ENCODE results near the gene CDK2AP2.

Gene CDK2AP2

DNA sequence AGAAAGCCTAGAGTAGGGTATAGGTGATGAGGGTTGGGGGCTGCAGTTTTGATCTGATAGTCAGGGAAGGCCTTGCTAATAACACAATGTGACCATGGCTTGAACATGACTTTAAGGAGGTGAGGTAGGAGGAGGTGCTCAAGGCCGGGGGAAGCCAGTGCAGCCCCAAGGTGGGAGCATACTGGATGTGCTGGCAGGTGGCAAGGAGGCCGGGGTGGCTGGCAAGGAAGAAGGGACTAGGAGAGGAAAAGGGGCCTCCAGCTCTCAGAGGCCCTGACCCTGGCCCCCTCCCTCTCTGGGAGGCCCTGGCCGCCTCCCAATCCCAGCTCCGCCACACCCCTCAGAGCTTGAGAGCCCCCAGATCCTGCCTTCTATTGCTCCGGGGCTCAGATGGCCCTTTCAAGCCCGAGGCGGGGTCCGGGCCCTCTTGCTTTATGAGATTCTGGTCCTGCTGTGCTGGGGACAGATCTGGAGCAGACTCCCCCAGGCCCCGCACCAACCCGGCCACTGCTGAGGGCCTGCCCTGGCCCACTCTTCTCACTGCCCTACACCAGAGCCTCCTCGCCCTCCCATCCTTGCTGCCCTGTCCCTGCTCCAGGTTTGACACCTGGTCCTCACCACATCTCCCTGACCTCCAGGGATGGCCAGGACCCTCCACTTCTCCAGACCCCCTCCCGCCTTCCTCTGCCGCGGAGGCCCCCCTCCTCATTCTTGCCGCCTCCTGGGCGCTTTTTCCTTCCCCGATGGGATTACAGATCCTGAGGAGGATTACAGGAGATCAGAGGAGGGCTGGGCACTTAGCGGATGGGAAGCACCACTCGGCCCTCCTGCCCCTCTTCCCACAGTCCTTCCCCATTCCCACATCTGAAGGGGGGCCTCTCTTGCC is 4.6 kb downstream of the CDK2AP2 start:
- DNase-seq: peak; percentile 51

DNA sequence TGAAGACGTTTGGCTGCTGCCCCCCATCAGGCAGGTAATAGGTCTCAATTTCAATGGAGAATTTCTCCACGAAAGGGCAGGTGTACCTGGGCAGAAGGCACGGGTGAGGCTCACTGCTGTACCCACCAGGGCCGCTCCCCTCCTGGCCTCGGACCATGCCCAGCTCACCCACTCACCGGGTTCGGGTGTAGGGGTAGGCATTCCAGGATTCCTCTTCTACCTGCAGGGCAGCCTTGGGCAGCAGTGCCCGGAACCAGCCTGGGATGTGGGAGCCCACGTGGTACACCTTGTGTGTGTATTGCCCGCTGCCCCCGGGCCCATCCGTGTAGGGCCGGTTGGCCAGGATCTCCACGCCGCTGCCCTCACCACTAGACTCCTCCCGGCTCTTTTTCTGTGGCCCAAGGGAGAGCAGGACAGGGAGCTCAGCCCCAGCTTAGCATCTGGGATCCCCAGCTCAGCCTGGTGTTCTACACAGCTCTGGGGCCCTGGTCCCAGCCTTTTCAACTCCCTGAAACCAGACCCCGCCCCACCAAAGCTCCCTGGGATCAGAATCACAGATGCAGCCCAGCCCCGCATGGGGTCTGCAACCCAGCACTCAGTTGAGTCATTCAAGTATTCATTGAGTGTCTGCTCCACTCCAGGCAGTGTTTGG is 5.5 kb downstream of the CDK2AP2 start:
- DNase-seq: no peak

- no peak for DNase-seq
These were observed 6.1 kb downstream of the CDK2AP2 start for GRCh38 chr11:67501854-67502253.

GRCh38 chr11:67500831-67501715 is 6.9 kb downstream of the CDK2AP2 start:
- DNase-seq: no peak

GRCh38 chr11:67500484-67500821 is 7.5 kb downstream of the CDK2AP2 start:
- no peak for DNase-seq

DNA sequence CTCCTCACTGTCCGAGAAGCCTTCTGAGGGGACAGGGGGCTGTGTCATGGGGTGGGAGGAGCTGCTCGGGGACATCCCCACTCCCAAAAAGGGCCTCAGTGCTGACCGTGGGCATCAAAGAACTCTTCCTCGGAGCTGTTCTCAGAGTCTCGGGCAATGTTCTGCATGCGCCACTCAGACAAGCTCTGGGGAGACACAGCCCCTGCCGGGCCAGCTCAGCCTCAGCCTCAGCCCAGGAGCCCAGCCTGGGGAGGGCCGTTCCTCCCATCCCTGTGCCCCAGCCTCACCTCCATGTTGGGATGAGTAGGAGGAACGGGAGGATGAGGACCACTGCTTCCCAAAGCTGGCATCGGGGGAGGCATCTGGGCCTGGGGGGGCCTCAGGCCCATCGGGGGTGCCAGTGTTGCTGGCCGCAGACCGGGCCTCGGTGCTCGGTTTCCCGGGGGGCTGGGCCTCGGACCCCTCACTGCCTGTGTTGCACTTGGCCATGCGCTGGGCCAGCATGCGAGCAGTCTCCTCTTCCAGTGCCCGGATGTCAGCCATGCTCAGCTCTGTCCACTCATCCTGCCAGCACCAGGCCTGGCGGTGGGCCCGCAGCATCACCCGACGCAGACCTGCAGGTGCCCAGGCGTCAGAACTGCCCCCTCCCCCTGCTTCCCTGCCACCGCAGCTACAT is 8.0 kb downstream of the CDK2AP2 start:
- no peak for DNase-seq

DNA sequence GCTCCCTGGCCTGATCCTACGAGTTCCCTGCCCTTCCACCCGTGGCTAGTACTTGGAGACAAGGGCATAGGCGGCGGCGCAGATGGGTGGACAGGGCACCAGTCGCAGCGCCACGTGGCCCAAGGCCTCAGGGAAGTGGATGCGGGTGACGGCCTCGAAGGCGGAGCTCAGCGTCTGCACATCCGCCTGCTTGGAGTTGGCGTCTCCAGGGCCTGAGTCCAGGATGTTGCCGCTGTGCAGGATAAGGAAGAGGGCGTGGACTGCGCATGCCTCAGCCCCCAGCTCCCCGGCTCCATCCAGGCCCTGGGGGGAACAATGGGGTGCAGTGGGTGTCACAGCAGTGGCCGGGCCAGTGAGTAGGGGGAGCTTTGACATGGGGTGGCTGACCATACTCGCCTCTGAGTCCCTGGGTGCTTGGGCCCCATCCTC is 9.4 kb downstream of the CDK2AP2 start:
- no peak for DNase-seq

DNA sequence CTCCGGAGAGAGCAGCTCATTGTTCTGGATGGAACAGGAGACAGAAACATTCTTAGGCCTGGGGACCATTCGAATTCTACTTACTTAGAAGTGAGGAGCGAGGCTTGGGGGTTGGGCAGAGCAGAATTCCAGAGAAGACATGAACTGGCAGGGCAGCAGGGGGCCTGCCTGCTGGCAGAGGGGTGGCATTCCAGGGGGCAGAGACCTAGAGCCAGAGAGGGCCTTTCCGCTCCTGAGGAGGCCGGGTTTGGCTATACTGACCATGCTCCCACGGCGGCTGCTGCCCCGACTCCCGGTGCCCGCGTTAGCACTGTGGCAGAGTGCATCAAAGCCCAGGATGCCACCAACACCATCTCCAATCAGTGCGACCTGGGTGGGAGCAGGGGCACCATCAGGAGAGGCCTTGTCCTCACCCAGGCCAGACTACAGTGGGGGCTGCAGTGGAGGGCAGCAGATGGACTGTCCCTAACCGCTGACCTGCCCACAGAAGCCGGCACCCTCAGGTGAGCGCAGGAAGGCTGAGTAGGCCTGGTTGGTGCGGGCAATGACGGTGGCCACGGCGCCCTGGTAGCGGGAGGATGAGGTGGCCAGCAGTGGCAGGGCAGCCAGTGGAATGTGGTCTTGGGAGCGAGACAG is 10.2 kb downstream of the CDK2AP2 start:
- no peak for DNase-seq

GRCh38 chr11:67496113-67496512 is 11.8 kb downstream of the CDK2AP2 start:
- no peak for DNase-seq

DNA sequence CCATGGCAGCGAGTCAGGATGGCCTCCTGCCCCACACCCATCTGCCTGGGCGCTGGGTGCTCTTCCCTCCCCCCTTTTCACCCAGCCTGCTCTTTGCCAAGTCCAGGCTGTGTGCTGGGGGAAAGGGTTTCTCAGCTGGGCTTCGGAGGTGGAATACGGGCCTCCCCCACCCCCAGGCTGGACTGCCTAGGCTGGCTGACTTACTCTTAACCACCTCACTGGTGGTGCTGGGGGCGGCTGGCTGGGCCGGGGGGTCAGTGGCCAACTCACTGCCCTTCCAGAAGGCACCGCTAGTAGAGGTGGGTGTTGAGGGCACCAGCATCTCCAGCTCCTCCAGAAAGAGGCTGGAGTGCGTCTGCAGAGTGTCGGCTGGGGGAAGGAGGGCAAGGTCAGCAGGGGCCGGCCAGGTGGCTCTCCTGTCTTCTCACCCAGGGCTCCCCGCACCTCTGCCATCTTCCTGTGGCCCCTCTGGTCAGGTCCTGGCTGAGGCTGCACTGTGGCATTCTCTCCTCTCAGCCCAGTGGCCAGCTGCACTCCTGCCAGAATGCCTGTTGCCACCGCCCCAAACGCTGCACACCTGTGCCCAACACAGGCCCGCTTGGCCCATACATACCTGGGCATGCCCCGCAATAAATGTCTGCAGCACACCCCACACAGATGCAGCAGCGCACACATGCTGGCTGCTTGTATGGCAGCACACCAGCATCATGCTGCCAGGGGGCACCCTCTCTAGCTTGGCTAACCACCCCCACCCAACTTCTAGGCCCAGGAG is 12.5 kb downstream of the CDK2AP2 start:
- DNase-seq: no peak

GRCh38 chr11:67494371-67495233 is 13.4 kb downstream of the CDK2AP2 start:
- no peak for DNase-seq

GRCh38 chr11:67493548-67494370 is 14.2 kb downstream of the CDK2AP2 start:
- no peak for DNase-seq

- no peak for DNase-seq
These were observed 15.0 kb downstream of the CDK2AP2 start for GRCh38 chr11:67492801-67493547.

DNA sequence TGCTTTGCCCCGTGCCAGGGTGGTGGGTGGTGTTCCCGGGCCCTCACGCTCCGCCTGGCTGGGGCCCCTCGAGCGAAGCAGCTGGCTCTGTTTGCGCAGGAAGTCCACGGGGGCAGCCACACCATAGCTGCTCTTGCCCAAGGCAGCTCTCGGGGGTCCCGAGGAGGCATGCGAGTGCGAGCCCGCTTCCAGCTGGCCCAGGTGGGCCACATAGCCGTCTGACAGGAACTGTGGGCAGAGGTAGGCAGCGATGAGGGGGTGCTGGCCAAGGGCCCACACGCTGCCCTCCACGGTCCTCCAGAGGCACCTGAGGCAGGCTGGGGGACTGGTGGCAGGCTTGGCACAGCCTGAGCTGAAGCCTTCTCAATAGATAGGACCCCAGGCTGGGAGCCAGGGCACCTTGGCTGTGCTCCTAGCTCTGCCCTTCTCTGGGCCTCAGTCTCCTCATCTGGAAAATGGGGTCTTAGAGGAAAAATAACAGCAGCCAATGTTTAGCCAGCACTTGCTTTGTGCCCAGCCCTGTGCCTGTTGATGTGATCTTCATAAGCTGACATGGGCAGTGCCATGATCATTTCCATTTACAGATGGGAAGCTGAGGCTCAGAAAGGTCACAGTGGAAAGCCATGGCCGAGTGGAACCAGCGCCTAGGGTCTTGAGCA is 15.8 kb downstream of the CDK2AP2 start:
- DNase-seq: no peak

DNA sequence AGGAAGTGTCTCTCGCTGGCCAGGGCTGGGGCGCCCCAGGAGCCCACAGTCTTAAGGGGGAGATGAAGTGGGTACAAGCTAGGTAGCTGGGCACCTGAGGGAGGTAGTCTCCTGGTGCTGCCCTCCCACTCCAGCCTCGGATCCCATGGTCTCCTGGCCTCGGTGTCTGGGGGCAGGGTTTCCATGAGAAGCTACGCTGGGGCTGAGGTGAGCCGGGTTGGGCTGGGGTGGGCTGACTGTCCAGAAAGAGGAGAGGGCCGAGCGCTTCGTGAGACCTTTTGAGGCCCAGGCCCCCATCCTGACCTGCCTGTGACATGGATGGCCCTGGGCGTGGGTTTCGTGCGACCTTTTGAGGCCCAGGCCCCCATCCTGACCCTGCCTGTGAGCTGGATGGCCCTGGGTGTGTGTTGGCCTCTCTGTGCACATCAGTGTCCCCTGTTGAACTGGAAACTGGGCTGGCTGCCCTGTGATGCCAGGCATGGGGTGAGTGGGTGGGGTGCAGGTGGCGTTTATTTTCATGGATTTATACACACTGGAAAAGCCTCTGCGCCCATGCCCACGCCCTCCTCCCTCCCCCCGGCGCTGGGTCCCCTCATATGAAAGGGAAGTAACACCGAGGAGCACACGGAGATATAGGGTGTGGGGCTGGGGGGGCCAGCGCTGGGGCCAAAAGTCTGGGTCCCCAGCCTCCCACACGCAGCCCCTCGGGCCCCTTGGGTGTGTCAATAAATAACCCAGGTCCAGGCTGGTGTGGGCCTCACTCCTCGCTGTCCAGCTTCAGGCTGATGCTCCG is 16.5 kb downstream of the CDK2AP2 start:
- no peak for DNase-seq

- DNase-seq: no peak
These were observed 17.3 kb downstream of the CDK2AP2 start for GRCh38 chr11:67490727-67491065.
